Measurements from ENCODE around the gene PRKCA.

Gene PRKCA

GRCh38 chr17:66364508-66364907 is 62.1 kb downstream of the PRKCA start:
- no peak for TF ChIP-seq CTCF (conservative IDR thresholded peaks at IDR 0.05; ENCODE audit: low read depth, low read length)
- no peak overlapping the region for H3K27ac ChIP-seq
- H3K36me3 ChIP-seq (ENCODE audit: insufficient read depth) = no peaks in the 10 kb centered on the region
- H3K4me1 ChIP-seq (ENCODE audit: low read depth, poor library complexity, severe bottlenecking) = no peaks in the 10 kb centered on the region
- no peak overlapping the region for H3K9ac ChIP-seq
- H3K27me3 ChIP-seq (ENCODE audit: insufficient read depth, low read depth) = no peaks in the 10 kb centered on the region
- H3K79me2 ChIP-seq (ENCODE audit: insufficient read depth, low read depth) = no peaks in the 10 kb centered on the region
- no peak overlapping the region for H2AFZ ChIP-seq (ENCODE audit: low read depth)
- no peaks in the 10 kb centered on the region for H4K20me1 ChIP-seq (ENCODE audit: insufficient read depth)
- H3K4me2 ChIP-seq = no peak overlapping the region
- no peak overlapping the region for H3K4me3 ChIP-seq (IDR thresholded peaks at IDR 0.05; ENCODE audit: insufficient read depth, low read depth, low read length)

DNA sequence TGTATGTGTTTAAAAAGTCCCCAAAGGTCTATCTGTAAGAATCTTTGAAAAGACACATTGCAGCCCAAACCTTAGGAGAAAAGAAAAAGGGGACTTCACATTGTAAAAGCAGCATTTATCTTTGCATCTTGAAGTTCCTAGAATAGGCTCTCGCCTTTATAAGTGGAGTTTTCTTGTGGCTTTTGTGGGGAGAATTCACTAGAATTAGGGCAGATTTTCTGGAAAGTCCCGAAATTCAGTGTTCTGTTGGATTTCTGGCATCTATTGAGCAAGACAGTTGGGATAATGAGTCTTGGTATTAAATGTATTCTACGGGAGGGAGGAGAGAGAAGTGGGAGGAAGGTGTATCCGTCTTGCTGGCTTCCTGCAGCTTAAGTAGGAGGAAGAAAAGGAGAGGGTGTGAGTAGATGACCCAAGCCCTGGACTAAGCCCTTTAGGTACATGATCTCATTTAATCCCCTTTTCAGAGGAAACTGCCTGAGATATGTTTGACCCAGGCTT is 62.6 kb downstream of the PRKCA start:
- Histone ChIP-seq H3K27me3 (ENCODE audit: insufficient read depth, low read depth) (no peaks in the 10 kb centered on the region), H3K4me3 (IDR thresholded peaks at IDR 0.05; ENCODE audit: insufficient read depth, low read depth, low read length) (no peak overlapping the region), H2AFZ (ENCODE audit: low read depth) (no peak overlapping the region), H4K20me1 (ENCODE audit: insufficient read depth) (no peaks in the 10 kb centered on the region), H3K79me2 (ENCODE audit: insufficient read depth, low read depth) (no peaks in the 10 kb centered on the region), H3K27ac (no peak overlapping the region), H3K4me1 (ENCODE audit: low read depth, poor library complexity, severe bottlenecking) (no peaks in the 10 kb centered on the region), H3K36me3 (ENCODE audit: insufficient read depth) (no peaks in the 10 kb centered on the region), H3K4me2 (no peak overlapping the region), H3K9ac (no peak overlapping the region)
- no peak for TF ChIP-seq CTCF (conservative IDR thresholded peaks at IDR 0.05; ENCODE audit: low read depth, low read length)

GRCh38 chr17:66365903-66366302 is 63.5 kb downstream of the PRKCA start:
- no peaks in the 10 kb centered on the region for H3K79me2 ChIP-seq (ENCODE audit: insufficient read depth, low read depth)
- no peak overlapping the region for H3K4me2 ChIP-seq
- H3K27ac ChIP-seq = no peak overlapping the region
- no peak overlapping the region for H3K9ac ChIP-seq
- no peaks in the 10 kb centered on the region for H4K20me1 ChIP-seq (ENCODE audit: insufficient read depth)
- no peaks in the 10 kb centered on the region for H3K36me3 ChIP-seq (ENCODE audit: insufficient read depth)
- H3K4me1 ChIP-seq (ENCODE audit: low read depth, poor library complexity, severe bottlenecking) = no peaks in the 10 kb centered on the region
- H3K27me3 ChIP-seq (ENCODE audit: insufficient read depth, low read depth) = no peaks in the 10 kb centered on the region
- TF ChIP-seq CTCF (conservative IDR thresholded peaks at IDR 0.05; ENCODE audit: low read depth, low read length) = no peak
- H3K4me3 ChIP-seq (IDR thresholded peaks at IDR 0.05; ENCODE audit: insufficient read depth, low read depth, low read length) = no peak overlapping the region
- H2AFZ ChIP-seq (ENCODE audit: low read depth) = no peak overlapping the region

GRCh38 chr17:66367107-66367506 is 64.7 kb downstream of the PRKCA start:
- H3K4me2 ChIP-seq = no peak overlapping the region
- H4K20me1 ChIP-seq (ENCODE audit: insufficient read depth) = no peaks in the 10 kb centered on the region
- H2AFZ ChIP-seq (ENCODE audit: low read depth) = no peak overlapping the region
- no peaks in the 10 kb centered on the region for H3K79me2 ChIP-seq (ENCODE audit: insufficient read depth, low read depth)
- H3K4me3 ChIP-seq (IDR thresholded peaks at IDR 0.05; ENCODE audit: insufficient read depth, low read depth, low read length) = no peak overlapping the region
- no peaks in the 10 kb centered on the region for H3K27me3 ChIP-seq (ENCODE audit: insufficient read depth, low read depth)
- no peak overlapping the region for H3K9ac ChIP-seq
- H3K4me1 ChIP-seq (ENCODE audit: low read depth, poor library complexity, severe bottlenecking) = no peaks in the 10 kb centered on the region
- H3K36me3 ChIP-seq (ENCODE audit: insufficient read depth) = no peaks in the 10 kb centered on the region
- no peak overlapping the region for H3K27ac ChIP-seq
- no peak for TF ChIP-seq CTCF (conservative IDR thresholded peaks at IDR 0.05; ENCODE audit: low read depth, low read length)
